ENCODE results near the gene ATP6AP1.
A peak's percentile ranks its signal among the peaks of the same experiment; 100 is the strongest.
"Not testable (repeated sequence)": the region's sequence is repeated elsewhere in the genome, so short reads cannot be mapped to it uniquely, and the experiment has no call there.

Gene ATP6AP1

GRCh38 chrX:154428176-154429171 lies at the start of gene ATP6AP1:
Gene ATP6AP1 (plus strand): TSS chrX:154428677. CDS start chrX:154428693, 16 bp downstream.
- peak; percentile 94 for DNase-seq

- peak; percentile 97 for DNase-seq
Observed at GRCh38 chrX:154378799-154379568, 49.5 kb upstream of the ATP6AP1 start, which contains the start of gene EMD. Gene EMD (plus strand): TSS chrX:154379295. CDS start chrX:154379485, 190 bp downstream.

DNA sequence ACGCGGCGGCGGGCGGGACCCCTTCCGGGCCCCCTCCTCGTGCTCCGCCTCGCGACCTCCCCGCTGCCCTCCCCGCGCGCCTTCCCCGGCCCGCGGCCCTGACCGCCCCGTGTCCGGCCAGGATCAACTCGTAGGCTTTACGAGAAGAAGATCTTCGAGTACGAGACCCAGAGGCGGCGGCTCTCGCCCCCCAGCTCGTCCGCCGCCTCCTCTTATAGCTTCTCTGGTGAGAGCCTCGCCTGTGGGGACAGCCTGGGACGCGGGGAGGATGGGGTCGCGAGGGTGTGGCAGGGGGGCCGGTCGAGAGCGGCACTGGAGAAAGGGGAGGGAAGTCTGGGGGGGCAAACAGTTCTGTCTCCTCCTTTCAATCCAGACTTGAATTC lies 48.9 kb upstream of the ATP6AP1 start:
- DNase-seq, result no peak

GRCh38 chrX:154380153-154380552 lies 48.3 kb upstream of the ATP6AP1 start:
- no peak for DNase-seq

GRCh38 chrX:154380787-154381186 lies 47.7 kb upstream of the ATP6AP1 start:
- DNase-seq, result no peak

- no peak for DNase-seq
Observed at GRCh38 chrX:154381271-154381670, 47.2 kb upstream of the ATP6AP1 start.

- no peak for DNase-seq
Observed at GRCh38 chrX:154382483-154383069, 45.9 kb upstream of the ATP6AP1 start.

DNA sequence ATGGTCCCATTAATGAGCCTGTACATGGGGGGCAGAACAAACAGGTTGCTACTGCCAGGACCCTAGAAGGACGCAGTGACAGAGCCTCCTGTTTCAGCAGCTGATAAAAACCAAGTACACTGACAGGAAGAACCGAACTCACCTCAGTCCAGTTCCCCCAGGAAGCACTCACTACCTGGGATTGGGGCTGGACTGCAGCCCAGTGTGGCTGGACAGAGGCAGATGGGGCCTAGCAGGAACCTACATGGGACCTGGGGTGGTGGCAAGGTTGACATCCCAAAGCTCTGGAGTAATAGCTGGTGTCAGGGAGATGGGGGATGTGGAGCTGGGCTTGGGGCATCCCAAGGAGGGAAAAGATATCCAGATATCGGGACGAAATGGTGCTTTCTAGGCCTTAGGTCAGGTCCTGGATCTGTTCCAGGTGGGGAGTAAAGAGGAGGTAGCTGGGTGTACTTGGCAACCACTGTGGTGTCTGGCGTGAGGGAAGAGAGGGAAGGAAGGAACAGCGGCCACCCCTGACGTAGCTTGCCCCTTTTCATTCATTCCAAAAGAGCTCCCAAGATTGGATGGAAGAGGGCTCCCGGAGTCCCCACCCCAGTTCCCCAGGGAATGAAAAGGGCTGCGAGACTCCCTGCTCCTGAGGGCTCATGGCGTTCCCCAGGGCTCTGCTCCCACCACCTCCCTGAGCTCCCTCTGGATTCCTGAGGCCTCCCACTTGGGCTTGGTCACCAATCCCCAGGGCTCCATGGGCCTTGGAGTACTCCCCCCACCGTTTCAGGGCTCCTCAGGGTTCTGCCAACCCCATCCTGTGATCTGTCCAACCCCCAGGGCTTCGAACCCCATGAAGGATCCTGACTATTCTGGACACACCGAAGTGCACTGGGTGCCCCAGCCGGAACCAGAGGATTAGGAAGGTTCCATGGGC lies 44.9 kb upstream of the ATP6AP1 start:
- no peak for DNase-seq

GRCh38 chrX:154384284-154384892 lies 44.1 kb upstream of the ATP6AP1 start:
- DNase-seq, result no peak

DNA sequence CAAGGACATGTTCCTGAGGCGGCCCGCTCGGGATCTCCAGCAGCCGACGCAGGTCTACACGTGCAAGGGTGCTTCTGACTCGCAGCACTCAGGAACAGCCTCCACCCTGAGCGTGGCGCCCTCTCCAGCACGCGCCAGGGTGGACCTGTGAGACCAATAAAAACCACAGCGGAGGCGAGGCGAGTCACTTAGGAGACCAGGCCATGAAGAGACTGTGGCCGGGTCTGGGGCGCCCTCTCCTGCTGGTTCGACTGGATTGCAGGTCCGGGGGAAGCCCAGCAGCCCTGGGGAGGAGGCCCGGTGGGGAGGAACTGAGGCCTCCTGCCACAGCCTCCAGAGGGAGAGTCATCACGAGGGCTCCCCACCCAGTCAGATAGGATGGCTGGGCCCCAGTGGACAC lies 40.4 kb upstream of the ATP6AP1 start:
- not testable (repeated sequence) for DNase-seq

DNA sequence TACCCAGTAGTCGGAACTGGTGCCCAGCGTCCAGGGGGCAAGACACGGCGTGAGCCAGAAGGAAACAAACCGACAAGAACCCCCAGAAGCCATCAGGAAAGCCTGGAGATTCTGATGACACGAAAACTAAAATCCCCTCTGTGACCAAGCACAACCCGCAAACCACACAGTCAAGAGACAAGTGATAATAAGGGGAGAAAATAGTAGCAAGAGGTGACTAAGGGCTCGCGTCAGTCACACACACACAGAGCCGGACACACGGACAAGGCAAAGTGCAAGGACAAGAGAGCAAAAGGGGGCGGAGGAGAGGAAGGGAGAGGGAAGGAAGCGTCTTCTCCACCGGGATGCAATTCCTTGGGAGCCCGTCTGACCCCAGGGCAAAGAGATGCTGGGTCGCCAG lies 39.8 kb upstream of the ATP6AP1 start:
- DNase-seq, result not testable (repeated sequence)

DNA sequence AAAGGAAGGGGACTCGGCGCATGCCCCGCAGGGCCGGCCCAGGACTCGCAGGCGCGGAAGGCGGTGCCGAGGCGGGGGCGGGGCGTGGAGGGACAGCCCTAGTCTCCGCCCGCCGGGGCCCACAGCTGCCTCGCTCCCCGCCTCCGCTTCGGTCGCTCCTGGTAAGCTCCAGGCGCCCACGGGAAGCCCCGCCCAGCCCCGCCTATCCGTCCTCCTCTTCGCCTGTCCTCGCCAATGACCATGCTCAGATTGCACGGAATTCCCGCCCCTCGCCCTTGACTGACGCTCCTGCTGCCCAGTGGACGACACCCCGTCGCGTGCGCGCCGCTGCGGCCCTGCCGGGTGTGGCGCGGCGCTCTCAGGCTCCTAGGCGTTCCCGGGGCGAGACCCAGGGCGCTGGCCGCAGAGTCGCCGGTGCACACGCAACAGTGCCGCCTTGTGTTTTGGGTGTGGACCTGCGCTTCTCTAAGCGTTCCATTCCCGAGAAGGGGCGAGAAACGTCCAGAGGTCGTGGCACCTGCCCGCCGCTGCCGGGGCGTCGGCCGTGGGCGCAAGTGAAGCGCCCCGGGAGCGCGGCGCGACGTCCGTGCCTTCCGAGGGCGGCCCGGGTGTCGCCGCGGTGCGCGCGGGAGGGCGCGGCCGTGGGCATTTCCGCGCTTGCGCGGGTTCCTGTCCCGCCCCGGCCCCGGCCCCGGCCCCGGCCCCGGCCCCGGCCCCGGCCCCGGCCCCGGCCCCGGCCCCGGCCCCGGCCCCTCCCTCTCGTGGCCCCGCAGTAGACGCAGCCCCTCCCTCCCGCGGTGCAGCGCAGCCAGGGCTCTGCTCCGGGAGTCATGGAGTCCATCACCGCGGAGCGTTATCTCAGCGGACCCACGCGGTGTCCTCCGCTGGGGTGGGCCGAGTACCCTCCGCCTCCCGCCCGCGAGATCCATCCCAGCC lies 38.4 kb upstream of the ATP6AP1 start:
- DNase-seq, result not testable (repeated sequence)

- not testable (repeated sequence) for DNase-seq
Observed at GRCh38 chrX:154396363-154396762, 32.1 kb upstream of the ATP6AP1 start.

GRCh38 chrX:154396973-154397887 lies 31.2 kb upstream of the ATP6AP1 start:
- peak; percentile 78 for DNase-seq

DNA sequence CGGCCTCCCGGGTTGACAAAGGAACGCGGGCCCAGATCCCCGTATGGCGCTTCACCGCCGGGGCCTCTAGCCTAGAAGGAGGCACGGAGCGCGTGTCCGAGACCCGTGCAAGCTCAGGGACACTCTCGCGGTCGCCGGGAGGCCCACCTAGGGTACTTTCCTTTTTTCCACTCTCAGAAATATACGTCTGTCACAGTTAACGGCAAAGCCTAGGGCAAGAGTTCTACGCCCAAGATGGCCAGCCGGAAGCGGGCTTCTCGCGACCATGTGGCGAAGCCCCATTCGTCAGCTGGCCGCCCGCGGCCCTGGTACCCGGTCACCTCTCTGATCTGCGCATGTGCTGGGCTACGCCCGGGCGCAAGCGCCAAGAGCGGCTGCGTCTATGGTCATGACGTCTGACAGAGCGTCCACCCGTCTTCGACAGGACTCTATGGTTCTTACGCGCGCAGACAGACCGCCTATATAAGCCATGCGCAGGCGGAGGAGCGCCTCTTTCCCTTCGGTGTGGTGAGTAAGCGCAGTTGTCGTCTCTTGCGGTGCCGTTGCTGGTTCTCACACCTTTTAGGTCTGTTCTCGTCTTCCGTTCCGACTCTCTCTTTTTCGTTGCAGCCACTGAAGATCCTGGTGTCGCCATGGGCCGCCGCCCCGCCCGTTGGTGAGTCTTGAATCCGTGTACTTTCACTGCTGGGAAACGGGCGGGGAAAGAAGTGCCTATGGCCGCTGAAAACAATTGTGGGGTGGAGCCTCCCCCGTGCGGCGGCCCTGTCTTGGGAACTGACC lies 30.4 kb upstream of the ATP6AP1 start, which contains the start of gene RPL10:
RPL10 (plus strand) TSS at position 490 of the 780 bp plus-strand sequence; CDS start at position 633, 143 bp downstream.
- peak; percentile 95 for DNase-seq

DNA sequence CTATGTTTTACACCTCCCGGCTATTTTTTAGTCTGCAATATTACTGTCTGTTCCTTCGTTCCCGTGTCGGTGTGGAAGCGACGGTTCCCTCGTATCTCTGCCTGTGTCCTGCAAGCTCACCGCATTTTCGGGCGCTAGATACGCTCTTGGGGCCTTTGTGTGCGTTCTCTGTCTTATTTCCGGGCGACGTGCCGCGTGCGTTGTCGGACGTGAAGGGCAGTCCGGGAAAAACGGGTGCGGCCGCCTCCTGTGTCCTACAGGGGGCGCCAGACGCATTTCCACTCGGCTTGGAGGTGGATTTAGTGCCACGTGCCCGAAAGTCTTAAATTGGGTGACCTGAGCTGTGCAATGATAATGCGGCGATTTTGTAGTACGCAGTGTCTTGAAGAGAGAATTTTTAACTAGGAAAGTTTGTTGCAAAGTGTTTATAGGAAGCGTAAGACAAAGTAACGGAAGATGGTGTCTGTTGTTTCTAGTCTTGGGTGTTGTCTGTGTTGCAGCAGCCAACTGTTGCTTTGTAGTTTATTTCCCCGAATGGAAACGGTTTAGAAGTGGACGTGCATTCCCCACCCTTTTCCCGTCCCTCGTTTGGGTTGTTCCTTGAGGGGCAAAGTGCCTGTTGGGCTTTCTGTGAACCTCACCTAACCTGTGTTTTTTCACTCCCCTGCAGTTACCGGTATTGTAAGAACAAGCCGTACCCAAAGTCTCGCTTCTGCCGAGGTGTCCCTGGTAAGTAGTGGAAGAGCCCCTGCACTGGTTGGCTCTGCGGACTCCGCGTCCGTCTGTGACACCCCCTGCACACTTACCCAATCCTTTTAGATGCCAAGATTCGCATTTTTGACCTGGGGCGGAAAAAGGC lies 29.6 kb upstream of the ATP6AP1 start:
- DNase-seq, result peak; percentile 86

All from activated CD4-positive, alpha-beta T cell treated with anti-CD3 and anti-CD28 coated beads, Interleukin-2, Interleukin-6, amounts not matched to agents 100 ng/mL and 50 ng/mL, durations not matched to agents 16 hours and 8 hours (primary cell).